Endothelial cell of umbilical vein (primary cell): ENCODE measurements around the gene ANKRD45. TPM values are rescaled to one million over a fixed set of nuclear protein-coding genes. Genes with fewer than 3 reads are reported as not detected.
"Not testable (repeated sequence)": the region's sequence is repeated elsewhere in the genome, so short reads cannot be mapped to it uniquely, and the experiment has no call there.

Source experiments
- BruUV-seq: library from RNA; stranded (reverse); fragments of 400-500 nt; replicated peaks from 2 replicates; lab custom pipeline; 2021; lab: Mats Ljungman, UMichigan
- CTCF ChIA-PET: fragments of 300-600, 350-600 bp; sonication (Branson Sonifier 250); formaldehyde crosslinking; loops from one replicate; lab custom pipeline; 2021; ENCODE audit warnings: antibody characterized with exemption, inconsistent platforms; lab: Charles Lee
- POLR2A ChIA-PET: fragments of 300-600, 350-600 bp; sonication (Branson Sonifier 250); formaldehyde crosslinking; loops from one replicate; lab custom pipeline; 2021; ENCODE audit warnings: antibody characterized with exemption, inconsistent platforms; lab: Charles Lee
- DNase-seq: peaks from one replicate; pipeline ENCODE4 v3.0.0-alpha.2; 2011; ENCODE audit warnings: low read depth, low spot score
- FAIRE-seq: peaks from 2 replicates; lab custom pipeline; 2011; peaks lifted over from hg19 to GRCh38; lab: Jason Lieb, UNC
- H2AFZ ChIP-seq: 2 replicates; pipeline ENCODE4 v1.6.0; 2012; ENCODE audit warnings: low read depth, low read length, control low read depth, inconsistent platforms
- H3K27ac ChIP-seq: 2 replicates; pipeline ENCODE4 v1.5.1; 2011; ENCODE audit warnings: low read depth, mild to moderate bottlenecking, control low read depth, low read length, moderate library complexity; ENCODE audit not compliant: insufficient read depth
- H3K27me3 ChIP-seq, 2 experiments: 2 replicates each; pipeline versions ENCODE4 v1.6.0 to v1.6.1; 2011; ENCODE audit warnings: low read length in 2 of 2, mixed read lengths in 1 of 2; ENCODE audit not compliant: control insufficient read depth in 2 of 2, insufficient read depth in 2 of 2
- H3K36me3 ChIP-seq, 2 experiments: 2 replicates in 1 of 2; 3 replicates in 1 of 2; pipeline ENCODE4 v1.5.1; 2011; ENCODE audit warnings: low read length in 2 of 2, mild to moderate bottlenecking in 1 of 2, moderate library complexity in 1 of 2; ENCODE audit not compliant: control insufficient read depth in 2 of 2, insufficient read depth in 2 of 2; ENCODE audit errors: extremely low read depth in 1 of 2
- H3K4me1 ChIP-seq: 3 replicates; pipeline ENCODE4 v1.5.1; 2011; ENCODE audit warnings: mild to moderate bottlenecking, low read length; ENCODE audit not compliant: control insufficient read depth, insufficient read depth; ENCODE audit errors: extremely low read depth
- H3K4me2 ChIP-seq: 2 replicates; pipeline ENCODE4 v1.6.1; 2011; ENCODE audit warnings: low read length, control low read depth, mixed read lengths; ENCODE audit not compliant: insufficient read depth
- H3K4me3 ChIP-seq, 3 experiments: fragments of 200-600 bp in 1 of 3; sonication (generic), shearing (Covaris generic) in 1 of 3; replicated peaks in 1 of 3; 2 replicates each; pipeline ENCODE4 v1.5.1; 2011 to 2016; ENCODE audit warnings: control low read depth in 3 of 3, low read length in 3 of 3, mild to moderate bottlenecking in 2 of 3, inconsistent platforms in 1 of 3, low read depth in 1 of 3, moderate library complexity in 1 of 3; ENCODE audit not compliant: insufficient read depth in 1 of 3
- H3K79me2 ChIP-seq: 2 replicates; pipeline ENCODE4 v1.6.0; 2012; ENCODE audit warnings: low read length, inconsistent platforms; ENCODE audit not compliant: control insufficient read depth, insufficient read depth
- H3K9ac ChIP-seq: replicated peaks from 2 replicates; pipeline ENCODE3; 2011; ENCODE audit warnings: low read length, control low read depth; ENCODE audit not compliant: insufficient read depth; ENCODE audit errors: extremely low read depth
- H3K9me1 ChIP-seq: replicated peaks from 3 replicates; pipeline ENCODE4 v1.6.0; 2011; ENCODE audit warnings: mild to moderate bottlenecking, low read length; ENCODE audit not compliant: control insufficient read depth, insufficient read depth; ENCODE audit errors: extremely low read depth
- H3K9me3 ChIP-seq: replicated peaks from 2 replicates; pipeline ENCODE4 v1.5.1; 2012; ENCODE audit warnings: low read length, inconsistent platforms; ENCODE audit not compliant: control insufficient read depth, insufficient read depth
- H4K20me1 ChIP-seq: replicated peaks from 2 replicates; pipeline ENCODE3; 2011; ENCODE audit warnings: mild to moderate bottlenecking, low read length; ENCODE audit not compliant: control insufficient read depth, insufficient read depth; ENCODE audit errors: extremely low read depth
- FOS ChIP-seq: IDR thresholded peaks from 2 replicates; pipeline ENCODE4 v1.6.1; 2011; ENCODE audit warnings: mild to moderate bottlenecking, low read length, moderate library complexity, borderline replicate concordance; ENCODE audit not compliant: insufficient read depth
- GATA2 ChIP-seq: IDR thresholded peaks from 2 replicates; pipeline ENCODE4 v1.7.0; 2011; ENCODE audit warnings: low read depth, mild to moderate bottlenecking, moderate library complexity, mixed read lengths, low read length; ENCODE audit not compliant: insufficient read length, insufficient read depth
- JUN ChIP-seq: IDR thresholded peaks from 2 replicates; pipeline ENCODE4 v1.6.1; 2011; ENCODE audit warnings: borderline replicate concordance, low read depth; ENCODE audit not compliant: insufficient read length, insufficient read depth
- MYC ChIP-seq: IDR thresholded peaks from one replicate; pipeline ENCODE4 v1.6.1; 2011; ENCODE audit warnings: mild to moderate bottlenecking, low read depth, low read length
- dilution Hi-C: fragments of 300-500 bp; cut with MboI; formaldehyde crosslinking; loops from one replicate; pipeline ENCODE4 v1.15.0; 2019; ENCODE audit warnings: low sequenced_read_pairs; ENCODE audit not compliant: extremely low pct_ligation_motif_present
- intact Hi-C: fragments of 100-400 bp; cut with micrococcal nuclease; formaldehyde crosslinking; loops from one replicate; pipeline ENCODE4 v1.10.0; 2022
- polyA plus RNA-seq, 4 experiments: library from polyadenylated mRNA; depleted of rRNA in 3 of 4; stranded (reverse) in 3 of 4; unstranded in 1 of 4; fragments of >200 nt; gene quantifications; 2 replicates each; pipeline versions ENCODE4 v1.2.1 to v1.2.3, GENCODE V29; 2011 to 2012; ENCODE audit warnings: missing spikeins in 1 of 4
- total RNA-seq: library from RNA; stranded (reverse); gene quantifications from 2 replicates; pipeline ENCODE4 v1.2.3, GENCODE V29; 2021
- TF ChIP-seq, protein P1 (sequence below): IDR thresholded peaks from 2 replicates; pipeline ENCODE4 v1.6.1; 2011; ENCODE audit not compliant: insufficient read depth, insufficient read length

ANKRD45 gene
- total and polyA plus RNA-seq, 2 donors (not counting 3 experiments of a cell fraction or from before 2014, with no cell fraction given): 0.19 to 0.62 TPM

DNA sequence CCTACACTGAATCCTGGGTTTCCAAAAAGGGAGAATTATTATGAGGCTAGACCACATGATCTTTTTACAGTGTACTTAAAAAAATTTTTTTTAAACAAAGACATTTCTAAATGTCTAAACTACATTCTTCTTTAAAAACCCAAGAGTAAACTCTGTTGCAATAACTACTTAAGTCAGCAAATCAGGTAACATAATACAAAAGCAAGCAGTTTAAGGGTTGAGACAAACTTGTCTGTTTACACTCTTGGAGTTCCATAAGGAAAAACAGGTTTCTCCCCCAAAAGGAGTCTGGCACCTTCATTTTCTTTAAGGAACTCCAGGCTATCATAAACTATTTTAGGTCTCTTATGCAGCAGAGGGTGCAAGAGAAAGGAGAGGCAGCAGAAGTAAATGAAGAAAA, 12.5 kb upstream of the ANKRD45 start:
- Histone ChIP-seq H3K9me3 (no peaks in the 10 kb centered on the region), H3K27me3 (peaks cover 0 to 2% of the 10 kb centered on the region in 2 experiments), H3K9me1 (no peaks in the 10 kb centered on the region), H2AFZ (no peak overlapping the region), H4K20me1 (no peaks in the 10 kb centered on the region), H3K4me3 (no peak overlapping the region), H3K36me3 (no peaks in the 10 kb centered on the region), H3K9ac (no peak overlapping the region), H3K4me1 (no peaks in the 10 kb centered on the region), H3K79me2 (no peaks in the 10 kb centered on the region), H3K4me2 (no peak overlapping the region), H3K27ac (no peak overlapping the region)
- FAIRE-seq: no peak
- intact Hi-C loops (no loop called here), dilution Hi-C loops (no loop called here)
- TF ChIP-seq FOS (no peak), GATA2 (no peak), JUN (no peak), MYC (no peak)
- TF ChIP-seq, protein P1, sequence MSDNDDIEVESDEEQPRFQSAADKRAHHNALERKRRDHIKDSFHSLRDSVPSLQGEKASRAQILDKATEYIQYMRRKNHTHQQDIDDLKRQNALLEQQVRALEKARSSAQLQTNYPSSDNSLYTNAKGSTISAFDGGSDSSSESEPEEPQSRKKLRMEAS: no peak
- ChIA-PET POLR2A (no interaction called here), CTCF (interaction anchor here (0.8 to 1.6 kb wide), 4 partner anchors 9 to 13 kb away, joined by 3 to 6 read pairs (median 3); partner anchors contain the start of gene ANKRD45)
- BruUV-seq: no TSS peak
- DNase-seq: no peak

DNA sequence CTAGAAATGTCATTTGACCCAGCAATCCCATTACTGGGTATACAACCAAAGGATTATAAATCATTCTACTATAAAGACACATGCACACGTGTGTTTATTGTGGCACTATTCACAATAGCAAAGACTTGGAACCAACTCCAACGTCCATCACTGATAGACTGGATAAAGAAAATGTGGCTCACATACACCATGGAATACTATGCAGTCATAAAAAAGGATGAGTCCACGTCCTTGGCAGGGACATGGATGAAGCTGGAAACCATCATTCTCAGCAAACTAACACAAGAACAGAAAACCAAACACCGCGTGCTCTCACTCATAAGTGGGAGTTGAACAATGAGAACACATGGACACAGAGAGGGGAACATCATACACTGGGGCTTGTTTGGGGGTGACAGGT, 10.5 kb upstream of the ANKRD45 start:
- H3K36me3 ChIP-seq, H4K20me1 ChIP-seq, H3K79me2 ChIP-seq, CTCF ChIA-PET, POLR2A ChIA-PET, BruUV-seq, DNase-seq, H3K9me1 ChIP-seq, H3K9ac ChIP-seq, FAIRE-seq, dilution Hi-C loops, H3K4me1 ChIP-seq, intact Hi-C loops, H2AFZ ChIP-seq, H3K4me2 ChIP-seq, H3K27me3 ChIP-seq, H3K9me3 ChIP-seq, H3K4me3 ChIP-seq, H3K27ac ChIP-seq: not testable (repeated sequence)

DNA sequence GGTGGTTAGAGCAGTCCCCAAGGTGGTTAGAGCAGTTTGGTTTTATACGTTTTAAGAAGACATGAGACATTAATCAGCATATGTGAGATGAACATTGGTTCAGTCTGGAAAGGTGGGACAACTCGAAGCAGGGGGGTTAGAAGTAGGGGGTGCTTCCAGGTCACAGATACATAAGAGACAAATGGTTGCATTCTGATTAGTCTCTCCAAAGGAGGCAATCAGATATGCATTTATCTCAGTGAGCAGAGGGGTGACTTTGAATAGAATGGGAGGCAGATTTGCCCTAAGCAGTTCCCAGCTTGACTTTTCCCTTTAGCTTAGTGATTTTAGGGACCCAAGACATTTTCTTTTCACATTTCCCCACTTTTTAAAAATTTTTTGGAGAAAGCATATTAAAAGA, 4.8 kb upstream of the ANKRD45 start:
- CTCF ChIA-PET: interaction anchor here (0.9 kb wide), 1 partner anchor 27 kb away, joined by 4 read pairs; no protein-coding TSS in a partner anchor
- H3K79me2 ChIP-seq, H3K36me3 ChIP-seq, DNase-seq, H3K9ac ChIP-seq, H3K4me1 ChIP-seq, BruUV-seq, H3K9me3 ChIP-seq, H3K4me2 ChIP-seq, H2AFZ ChIP-seq, POLR2A ChIA-PET, H4K20me1 ChIP-seq, H3K4me3 ChIP-seq, H3K9me1 ChIP-seq, H3K27ac ChIP-seq, FAIRE-seq, H3K27me3 ChIP-seq, dilution Hi-C loops, intact Hi-C loops: not testable (repeated sequence)
